AG04450 (cell line): ENCODE data around the gene LRIT3. TPM values are rescaled to one million over a fixed set of nuclear protein-coding genes. Genes with fewer than 3 reads are reported as not detected.

ENCODE experiments used
- CTCF ChIA-PET: fragments of 300-600, 350-600 bp; formaldehyde crosslinking; extraction: SDS; loops from one replicate; lab custom pipeline; 2022; ENCODE audit warnings: antibody characterized with exemption, inconsistent platforms; lab: Charles Lee
- POLR2A ChIA-PET: fragments of 350-600 bp; formaldehyde crosslinking; extraction: SDS; loops from one replicate; lab custom pipeline; 2021; ENCODE audit warnings: antibody characterized with exemption, inconsistent platforms; lab: Yijun Ruan, JAX
- DNase-seq: peaks from one replicate; pipeline ENCODE4 v3.0.0-alpha.2; 2011; ENCODE audit warnings: low read depth, low spot score
- H3K27ac ChIP-seq: one replicate; pipeline ENCODE4 v1.5.1; 2012; ENCODE audit warnings: low read depth, low read length, control low read depth
- H3K27me3 ChIP-seq: one replicate; pipeline ENCODE4 v1.6.0; 2012; ENCODE audit warnings: low read length; ENCODE audit not compliant: control insufficient read depth, insufficient read depth
- H3K4me3 ChIP-seq: 2 replicates; pipeline ENCODE4 v1.5.1; 2011; ENCODE audit warnings: mild to moderate bottlenecking, low read depth, low read length, control low read depth
- H3K9me3 ChIP-seq: 2 replicates; pipeline ENCODE4 v1.5.1; 2012; ENCODE audit warnings: low read length; ENCODE audit not compliant: control insufficient read depth, insufficient read depth
- CTCF ChIP-seq: IDR thresholded peaks from 2 replicates; pipeline ENCODE4 v1.5.1; 2011; ENCODE audit warnings: low read depth, low read length, control low read depth, inconsistent platforms
- polyA plus RNA-seq: library from polyadenylated mRNA; depleted of rRNA; stranded (reverse); fragments of >200 nt; gene quantifications from 2 replicates; pipeline ENCODE4 v1.2.3, GENCODE V29; 2011

The LRIT3 gene
- polyA plus RNA-seq, 1 experiment, result not detected

- H3K27ac ChIP-seq, result no peak within 1 kb of the TSS
- H3K4me3 ChIP-seq, result no peak within 1 kb of the TSS
- H3K9me3 ChIP-seq, result no peaks in the 10 kb centered on the region
- DNase-seq, result no peak
- no peaks in the 10 kb centered on the region for H3K27me3 ChIP-seq
- no peak for TF ChIP-seq CTCF
- CTCF ChIA-PET, result no interaction called here
- POLR2A ChIA-PET, result no interaction called here
Observed at GRCh38 chr4:109912706-109913595, 65.0 kb downstream of the LRIT3 start, which contains the start of gene EGF. TSS of gene EGF (plus strand) at chr4:109912883. CDS start at chr4:109913336, 453 bp downstream.

- H3K9me3 ChIP-seq, result no peaks in the 10 kb centered on the region
- no peaks in the 10 kb centered on the region for H3K27me3 ChIP-seq
- DNase-seq, result no peak
- no peak for TF ChIP-seq CTCF
- H3K27ac ChIP-seq, result no peak overlapping the region
- H3K4me3 ChIP-seq, result no peak overlapping the region
- CTCF ChIA-PET, result no interaction called here
- POLR2A ChIA-PET, result no interaction called here
Observed at GRCh38 chr4:109913596-109914241, 65.8 kb downstream of the LRIT3 start.

- no peaks in the 10 kb centered on the region for H3K27me3 ChIP-seq
- ChIA-PET POLR2A (no interaction called here), CTCF (no interaction called here)
- H3K9me3 ChIP-seq, result no peaks in the 10 kb centered on the region
- no peak overlapping the region for H3K27ac ChIP-seq
- no peak for DNase-seq
- no peak overlapping the region for H3K4me3 ChIP-seq
- TF ChIP-seq CTCF, result no peak
Observed at GRCh38 chr4:109914322-109914721, 66.4 kb downstream of the LRIT3 start.

- DNase-seq, result no peak
- CTCF ChIA-PET, result no interaction called here
- Histone ChIP-seq H3K27ac (no peak overlapping the region), H3K9me3 (no peaks in the 10 kb centered on the region), H3K4me3 (no peak overlapping the region), H3K27me3 (no peaks in the 10 kb centered on the region)
- POLR2A ChIA-PET, result no interaction called here
- no peak for TF ChIP-seq CTCF
Observed at GRCh38 chr4:109915385-109916026, 67.6 kb downstream of the LRIT3 start.
